Gastrocnemius medialis (tissue), 4 donors: ENCODE data around the gene GSX2. TPM values are rescaled to one million over a fixed set of nuclear protein-coding genes. Genes with fewer than 3 reads are reported as not detected.
"Not testable (repeated sequence)": the region's sequence is repeated elsewhere in the genome, so short reads cannot be mapped to it uniquely, and the experiment has no call there.

Experiments used
- ATAC-seq, 2 donors: fragments of 150-250 bp; one replicate each; pipeline ENCODE4 v1.9.1; 2016
- DNase-seq, 2 donors: peaks; one replicate each; pipeline ENCODE4 v3.0.0-alpha.2; 2019
- H3K27ac ChIP-seq, 4 donors: fragments of 200-600 bp; sonication (generic); 1 replicate in 1 of 4; 2 replicates in 3 of 4; pipeline ENCODE4 v1.5.1; 2016 to 2018; ENCODE audit warnings: mild to moderate bottlenecking in 2 of 4, moderate library complexity in 1 of 4
- H3K27me3 ChIP-seq, 3 donors: fragments of 200-600 bp; sonication (generic) in 2 of 3; 1 replicate in 1 of 3; 2 replicates in 2 of 3; pipeline versions ENCODE4 v1.5.1 to v1.6.0; 2016 to 2019; ENCODE audit warnings: mild to moderate bottlenecking in 1 of 3, moderate library complexity in 1 of 3
- H3K36me3 ChIP-seq, 2 donors: fragments of 200-600 bp; sonication (generic) in 1 of 2; one replicate each; pipeline ENCODE4 v1.5.1; 2017 to 2018
- H3K4me1 ChIP-seq, 2 donors: fragments of 200-600 bp; sonication (generic) in 1 of 2; one replicate each; pipeline ENCODE4 v1.5.1; 2016 to 2017; ENCODE audit warnings: mild to moderate bottlenecking in 2 of 2
- H3K4me3 ChIP-seq, 4 donors: fragments of 200-600 bp; sonication (generic) in 3 of 4; 1 replicate in 1 of 4; 2 replicates in 3 of 4; pipeline ENCODE4 v1.5.1; 2016 to 2019; ENCODE audit warnings: mild to moderate bottlenecking in 2 of 4
- H3K9me3 ChIP-seq, 3 donors: fragments of 200-600 bp; sonication (generic) in 2 of 3; 1 replicate in 1 of 3; 2 replicates in 2 of 3; pipeline ENCODE4 v1.5.1; 2016 to 2019
- CTCF ChIP-seq, 5 experiments: fragments of 450-650 bp in 3 of 5; fragments of 200-600 bp in 2 of 5; sonication (generic) in 2 of 5; IDR thresholded peaks in 4 of 5; conservative IDR thresholded peaks in 1 of 5; 1 replicate in 4 of 5; 2 replicates in 1 of 5; pipeline ENCODE4 v1.5.1; 2016 to 2019; ENCODE audit warnings: antibody characterized with exemption in 5 of 5, mild to moderate bottlenecking in 3 of 5, moderate library complexity in 3 of 5
- POLR2A ChIP-seq, 2 donors: fragments of 450-650 bp; IDR thresholded peaks; one replicate each; pipeline ENCODE4 v1.6.1; 2017; ENCODE audit warnings: antibody characterized with exemption in 2 of 2, mild to moderate bottlenecking in 2 of 2, moderate library complexity in 2 of 2
- in situ Hi-C, 4 donors: fragments of 200-750 bp; cut with MboI; loops; one replicate each; pipeline versions ENCODE4 v1.15.0 to v1.8.0; 2017; ENCODE audit warnings: low sequenced_read_pairs in 4 of 4
- intact Hi-C: fragments of 100-400 bp; cut with DNase I; formaldehyde crosslinking; loops from one replicate; pipeline ENCODE4 v1.15.1; 2023; ENCODE audit warnings: low total_unique reads
- total RNA-seq, 4 donors: library from RNA; depleted of rRNA; stranded (reverse); fragments of >200 nt; gene quantifications; one replicate each; pipeline versions ENCODE4 v1.1.0 to v1.2.3, GENCODE V29; 2016

Gene GSX2
- total RNA-seq, 4 donors from 2014 or later = not detected

GRCh38 chr4:54118850-54119589 lies 19.1 kb downstream of the GSX2 start:
- Histone ChIP-seq H3K36me3 (no peaks in the 10 kb centered on the region), H3K27ac (no peak overlapping the region), H3K4me3 (no peak overlapping the region), H3K9me3 (no peaks in the 10 kb centered on the region), H3K4me1 (no peaks in the 10 kb centered on the region), H3K27me3 (peaks cover 0 to 10% (median 0%) of the 10 kb centered on the region in 3 donors)
- no peak for TF ChIP-seq CTCF (IDR thresholded peaks at IDR 0.05 in 4 of 5, conservative IDR thresholded peaks at IDR 0.05 in 1 of 5)
- TF ChIP-seq POLR2A (IDR thresholded peaks at IDR 0.05) = no peak
- no peak for DNase-seq
- in situ Hi-C loops (no loop called here), intact Hi-C loops (no loop called here)
- no peak for ATAC-seq

- in situ Hi-C loops (no loop called here), intact Hi-C loops (no loop called here)
- H3K27ac ChIP-seq = no peak overlapping the region
- no peak for TF ChIP-seq CTCF (IDR thresholded peaks at IDR 0.05 in 4 of 5, conservative IDR thresholded peaks at IDR 0.05 in 1 of 5)
- TF ChIP-seq POLR2A (IDR thresholded peaks at IDR 0.05) = no peak
- no peaks in the 10 kb centered on the region for H3K9me3 ChIP-seq
- no peak overlapping the region for H3K4me3 ChIP-seq
- DNase-seq (no peak), ATAC-seq (no peak)
- no peaks in the 10 kb centered on the region for H3K36me3 ChIP-seq
- peaks cover 0 to 3% (median 0%) of the 10 kb centered on the region in 3 donors for H3K27me3 ChIP-seq
- H3K4me1 ChIP-seq = no peaks in the 10 kb centered on the region
Measured at GRCh38 chr4:54120518-54120917, 20.6 kb downstream of the GSX2 start.

- no peaks in the 10 kb centered on the region for H3K36me3 ChIP-seq
- intact Hi-C loops = no loop called here
- H3K27me3 ChIP-seq = no peaks in the 10 kb centered on the region
- TF ChIP-seq CTCF (IDR thresholded peaks at IDR 0.05 in 4 of 5, conservative IDR thresholded peaks at IDR 0.05 in 1 of 5) (no peak), POLR2A (IDR thresholded peaks at IDR 0.05) (no peak)
- DNase-seq (no peak), ATAC-seq (no peak)
- in situ Hi-C loops = no loop called here
- no peak overlapping the region for H3K27ac ChIP-seq
- no peaks in the 10 kb centered on the region for H3K4me1 ChIP-seq
- H3K4me3 ChIP-seq = no peak overlapping the region
- H3K9me3 ChIP-seq = peaks cover 0 to 15% (median 0%) of the 10 kb centered on the region in 3 donors
Measured at GRCh38 chr4:54127660-54128059, 27.7 kb downstream of the GSX2 start.

GRCh38 chr4:54128694-54129093 lies 28.7 kb downstream of the GSX2 start:
- intact Hi-C loops, H3K36me3 ChIP-seq, ATAC-seq, H3K4me1 ChIP-seq, in situ Hi-C loops, H3K4me3 ChIP-seq, H3K27me3 ChIP-seq, DNase-seq, H3K27ac ChIP-seq: not testable (repeated sequence)
- H3K9me3 ChIP-seq = peaks cover 0 to 15% (median 0%) of the 10 kb centered on the region in 3 donors

- H3K4me3 ChIP-seq = no peak overlapping the region
- no peaks in the 10 kb centered on the region for H3K27me3 ChIP-seq
- no peak for ATAC-seq
- no peak for DNase-seq
- no peak overlapping the region for H3K27ac ChIP-seq
- H3K9me3 ChIP-seq = no peaks in the 10 kb centered on the region
- no peaks in the 10 kb centered on the region for H3K36me3 ChIP-seq
- H3K4me1 ChIP-seq = no peaks in the 10 kb centered on the region
- TF ChIP-seq POLR2A (IDR thresholded peaks at IDR 0.05) (no peak), CTCF (IDR thresholded peaks at IDR 0.05 in 4 of 5, conservative IDR thresholded peaks at IDR 0.05 in 1 of 5) (no peak)
- intact Hi-C loops (no loop called here), in situ Hi-C loops (no loop called here)
Measured at GRCh38 chr4:54139332-54139731, 39.4 kb downstream of the GSX2 start.
